HuH-7 (cell line): ENCODE results near the gene ATE1.
A peak's percentile ranks its signal among the peaks of the same experiment; 100 is the strongest.
"Not testable (repeated sequence)": the region's sequence is repeated elsewhere in the genome, so short reads cannot be mapped to it uniquely, and the experiment has no call there.

Source experiments
- DNase-seq: peaks from one replicate; pipeline ENCODE4 v3.0.0; 2011; ENCODE audit warnings: low spot score

ATE1 gene

GRCh38 chr10:121736315-121737130 is 191.3 kb downstream of the ATE1 start:
- no peak for DNase-seq

- DNase-seq, result no peak
Observed at GRCh38 chr10:121735263-121735662, 192.6 kb downstream of the ATE1 start.

GRCh38 chr10:121734589-121735045 is 193.2 kb downstream of the ATE1 start:
- peak; percentile 48 for DNase-seq

- DNase-seq, result no peak
Observed at GRCh38 chr10:121732656-121733445, 195.0 kb downstream of the ATE1 start.

GRCh38 chr10:121732172-121732571 is 195.7 kb downstream of the ATE1 start:
- DNase-seq, result no peak

GRCh38 chr10:121724282-121724681 is 203.5 kb downstream of the ATE1 start:
- no peak for DNase-seq

GRCh38 chr10:121722665-121723064 is 205.2 kb downstream of the ATE1 start:
- no peak for DNase-seq

GRCh38 chr10:121721257-121721656 is 206.6 kb downstream of the ATE1 start:
- no peak for DNase-seq

- DNase-seq, result no peak
Observed at GRCh38 chr10:121715969-121716368, 211.9 kb downstream of the ATE1 start.

- DNase-seq, result no peak
Observed at GRCh38 chr10:121715076-121715475, 212.8 kb downstream of the ATE1 start.

GRCh38 chr10:121713486-121713885 is 214.3 kb downstream of the ATE1 start:
- no peak for DNase-seq

GRCh38 chr10:121710971-121711370 is 216.9 kb downstream of the ATE1 start:
- no peak for DNase-seq

- no peak for DNase-seq
Observed at GRCh38 chr10:121710207-121710606, 217.6 kb downstream of the ATE1 start.

GRCh38 chr10:121709675-121710073 is 218.2 kb downstream of the ATE1 start:
- DNase-seq, result no peak

- DNase-seq, result no peak
Observed at GRCh38 chr10:121708728-121709674, 218.8 kb downstream of the ATE1 start.

- no peak for DNase-seq
Observed at GRCh38 chr10:121702351-121703320, 225.2 kb downstream of the ATE1 start.

- no peak for DNase-seq
Observed at GRCh38 chr10:121700416-121700815, 227.4 kb downstream of the ATE1 start.

- DNase-seq, result not testable (repeated sequence)
Observed at GRCh38 chr10:121699703-121700102, 228.1 kb downstream of the ATE1 start.

- no peak for DNase-seq
Observed at GRCh38 chr10:121698902-121699301, 228.9 kb downstream of the ATE1 start.

- no peak for DNase-seq
Observed at GRCh38 chr10:121698336-121698735, 229.5 kb downstream of the ATE1 start.

GRCh38 chr10:121696854-121697253 is 231.0 kb downstream of the ATE1 start:
- peak; percentile 55 for DNase-seq
